Activated T-helper 1 cell treated with anti-CD3 and anti-CD28 coated beads, Interleukin-2, amount 50 U/mL, for 16 hours (primary cell): Measurements from ENCODE around the gene ALDH1L1.

ENCODE experiments used
- DNase-seq, 2 donors: peaks; one replicate each; pipeline ENCODE4 v3.0.0-alpha.2; 2020; ENCODE audit warnings: low read depth in 1 of 2, low spot score in 1 of 2

Gene ALDH1L1

GRCh38 chr3:126121074-126121473 is 59.3 kb downstream of the ALDH1L1 start:
- no peak for DNase-seq

GRCh38 chr3:126119976-126120375 is 60.4 kb downstream of the ALDH1L1 start:
- DNase-seq: no peak

GRCh38 chr3:126119008-126119675 is 61.2 kb downstream of the ALDH1L1 start:
- no peak for DNase-seq

- DNase-seq: no peak
These were observed 61.8 kb downstream of the ALDH1L1 start for GRCh38 chr3:126118591-126118990.

GRCh38 chr3:126117786-126118185 is 62.6 kb downstream of the ALDH1L1 start:
- no peak for DNase-seq

GRCh38 chr3:126117212-126117611 is 63.2 kb downstream of the ALDH1L1 start:
- DNase-seq: no peak

GRCh38 chr3:126116526-126116925 is 63.9 kb downstream of the ALDH1L1 start:
- no peak for DNase-seq

- no peak for DNase-seq
These were observed 65.7 kb downstream of the ALDH1L1 start for GRCh38 chr3:126114443-126115386.

GRCh38 chr3:126113733-126114442 is 66.5 kb downstream of the ALDH1L1 start:
- no peak for DNase-seq

- no peak for DNase-seq
These were observed 67.2 kb downstream of the ALDH1L1 start for GRCh38 chr3:126113238-126113555.

- DNase-seq: no peak
These were observed 67.7 kb downstream of the ALDH1L1 start for GRCh38 chr3:126112531-126113237.

GRCh38 chr3:126111566-126112475 is 68.6 kb downstream of the ALDH1L1 start:
- DNase-seq: no peak

GRCh38 chr3:126111126-126111551 is 69.2 kb downstream of the ALDH1L1 start:
- no peak for DNase-seq

GRCh38 chr3:126110431-126111125 is 69.8 kb downstream of the ALDH1L1 start:
- no peak for DNase-seq

- DNase-seq: no peak
These were observed 70.5 kb downstream of the ALDH1L1 start for GRCh38 chr3:126109880-126110235.

GRCh38 chr3:126109146-126109879 is 71.1 kb downstream of the ALDH1L1 start:
- DNase-seq: no peak

GRCh38 chr3:126108676-126109050 is 71.7 kb downstream of the ALDH1L1 start:
- DNase-seq: no peak

- DNase-seq: no peak
These were observed 72.3 kb downstream of the ALDH1L1 start for GRCh38 chr3:126107957-126108675.
